WTC11 (cell line): ENCODE measurements around the gene POU5F1.
"Not testable (repeated sequence)": the region's sequence is repeated elsewhere in the genome, so short reads cannot be mapped to it uniquely, and the experiment has no call there.

Source experiments
- ATF3 ChIP-seq: sonication (generic); formaldehyde crosslinking; conservative IDR thresholded peaks from 2 replicates; pipeline ENCODE4 v1.8.1; 2022; ENCODE audit warnings: mild to moderate bottlenecking, missing genetic modification reagents
- CREM ChIP-seq: sonication (generic); formaldehyde crosslinking; IDR thresholded peaks from 2 replicates; pipeline ENCODE4 v1.8.1; 2022; ENCODE audit warnings: mild to moderate bottlenecking, missing genetic modification reagents, moderate library complexity
- CTCF ChIP-seq: fragments of 200-600 bp; IDR thresholded peaks from 2 replicates; pipeline ENCODE4 v1.8.0; 2022; ENCODE audit warnings: antibody characterized with exemption
- E2F1 ChIP-seq: sonication (generic); formaldehyde crosslinking; IDR thresholded peaks from 2 replicates; pipeline ENCODE4 v1.8.0; 2022; ENCODE audit warnings: mild to moderate bottlenecking, missing genetic modification reagents
- E2F4 ChIP-seq: sonication (generic); formaldehyde crosslinking; IDR thresholded peaks from 2 replicates; pipeline ENCODE4 v1.8.1; 2022; ENCODE audit warnings: low read depth, mild to moderate bottlenecking, moderate library complexity, missing genetic modification reagents, borderline replicate concordance
- JUN ChIP-seq: sonication (generic); formaldehyde crosslinking; IDR thresholded peaks from 2 replicates; pipeline ENCODE4 v1.8.0; 2023; ENCODE audit warnings: mild to moderate bottlenecking, missing genetic modification reagents
- MLX ChIP-seq: sonication (generic); formaldehyde crosslinking; IDR thresholded peaks from 2 replicates; pipeline ENCODE4 v1.8.1; 2023; ENCODE audit warnings: mild to moderate bottlenecking, missing genetic modification reagents, moderate library complexity
- TEAD1 ChIP-seq: sonication (generic); formaldehyde crosslinking; IDR thresholded peaks from 2 replicates; pipeline ENCODE4 v1.8.0; 2022; ENCODE audit warnings: mild to moderate bottlenecking, missing genetic modification reagents
- TP53 ChIP-seq: sonication (generic); formaldehyde crosslinking; IDR thresholded peaks from 2 replicates; pipeline ENCODE4 v1.8.1; 2023; ENCODE audit warnings: mild to moderate bottlenecking, missing genetic modification reagents
- USF1 ChIP-seq: sonication (generic); formaldehyde crosslinking; IDR thresholded peaks from 2 replicates; pipeline ENCODE4 v1.8.0; 2022; ENCODE audit warnings: mild to moderate bottlenecking, missing genetic modification reagents
- USF2 ChIP-seq: sonication (generic); formaldehyde crosslinking; IDR thresholded peaks from 2 replicates; pipeline ENCODE4 v1.8.1; 2023; ENCODE audit warnings: mild to moderate bottlenecking, missing genetic modification reagents, moderate library complexity
- ZNF232 ChIP-seq: sonication (generic); formaldehyde crosslinking; IDR thresholded peaks from 2 replicates; pipeline ENCODE4 v1.8.0; 2022; ENCODE audit warnings: mild to moderate bottlenecking, missing genetic modification reagents

- TF ChIP-seq CTCF; MLX (CRISPR knock-in tag); CREM (CRISPR knock-in tag); E2F1 (CRISPR knock-in tag); E2F4; TP53 (CRISPR knock-in tag); USF2 (CRISPR knock-in tag); ATF3 (CRISPR knock-in tag); TEAD1; USF1 (CRISPR knock-in tag); JUN (CRISPR knock-in tag); ZNF232 (CRISPR knock-in tag): not testable (repeated sequence)
These were observed 5.9 kb downstream of the POU5F1 start for GRCh38 chr6:31164475-31165063.
